ENCODE results near the gene PALLD. TPM values are rescaled to one million over a fixed set of nuclear protein-coding genes. Genes with fewer than 3 reads are reported as not detected.

PALLD gene
- total and polyA plus RNA-seq, 2 donors: 441 to 760 TPM

DNA sequence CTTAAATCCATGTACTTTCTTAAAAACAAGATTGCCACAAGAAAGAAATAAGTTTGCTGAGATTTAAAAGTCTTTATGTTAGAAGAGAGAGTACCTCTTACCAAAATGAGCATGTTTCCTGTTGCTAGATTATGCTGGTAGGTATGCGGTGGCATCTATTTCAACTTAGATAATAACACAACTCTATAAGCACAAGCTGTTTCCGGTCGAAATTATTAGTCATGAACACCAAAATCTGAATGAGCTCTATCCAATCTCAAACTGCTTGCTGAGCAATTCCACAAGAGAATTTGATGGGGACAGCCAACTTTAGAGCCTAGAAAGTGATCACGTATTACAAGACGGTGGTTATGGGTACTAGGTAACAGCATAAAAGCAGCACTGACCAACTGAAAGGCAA, 463.9 kb downstream of the PALLD start:
- Histone ChIP-seq H3K27ac (ENCODE audit: low read depth) (no peak overlapping the region), H3K36me3 (ENCODE audit: insufficient read depth) (peaks cover 2% of the 10 kb centered on the region), H3K4me3 (ENCODE audit: low read depth, low read length) (no peak overlapping the region), H3K4me1 (ENCODE audit: insufficient read depth) (no peaks in the 10 kb centered on the region)
- no peak for DNase-seq (ENCODE audit: extremely low spot score)
- 96% methylated on average over 5 of the region's 5 CpGs for WGBS

DNA sequence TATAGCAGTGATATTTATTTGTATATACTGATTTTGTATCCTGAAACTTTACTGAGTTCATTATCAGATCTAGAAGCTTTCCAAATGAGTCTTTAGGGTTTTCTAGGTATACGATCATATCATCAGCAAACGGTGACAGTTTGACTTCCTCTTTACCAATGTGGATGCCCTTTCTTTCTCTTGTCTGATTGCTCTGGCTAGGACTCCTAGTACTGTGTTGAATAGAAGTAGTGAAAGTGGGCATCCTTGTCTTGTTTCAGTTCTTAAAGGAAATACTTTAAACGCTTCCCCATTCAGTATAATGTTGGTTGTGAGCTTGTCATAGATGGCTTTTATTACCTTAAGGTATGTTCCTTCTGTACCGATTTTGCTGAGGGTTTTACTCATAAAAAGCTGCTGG, 475.7 kb downstream of the PALLD start:
- WGBS: 95% methylated on average over 4 of the region's 4 CpGs
- Histone ChIP-seq H3K27ac (ENCODE audit: low read depth) (no peak overlapping the region), H3K4me1 (ENCODE audit: insufficient read depth) (no peaks in the 10 kb centered on the region), H3K4me3 (ENCODE audit: low read depth, low read length) (no peak overlapping the region), H3K36me3 (ENCODE audit: insufficient read depth) (no peaks in the 10 kb centered on the region)
- DNase-seq (ENCODE audit: extremely low spot score): no peak

Small RNA genes within 50 kb of the gene (small RNA-seq; reads per million reads assigned to genes)
- gene RF00432 (not detected), gene RNU6-1336P (not detected), gene RNU6-853P (not detected)

Other genes starting within 250 kb of the PALLD start
- gene DDX60, start 178.3 kb upstream of the PALLD start, total RNA-seq: 42.3 TPM
- 8.9 TPM for gene DDX60, start 178.3 kb upstream of the PALLD start, polyA plus RNA-seq
- gene DDX60L, start 16.6 kb upstream of the PALLD start, total RNA-seq: 42.5 TPM
- 4.7 TPM for gene DDX60L, start 16.6 kb upstream of the PALLD start, polyA plus RNA-seq

All from urinary bladder (tissue), 4 donors.